GM23248 (cell line): ENCODE data around the gene ENOX1. TPM values are rescaled to one million over a fixed set of nuclear protein-coding genes. Genes with fewer than 3 reads are reported as not detected.
"Not testable (repeated sequence)": the region's sequence is repeated elsewhere in the genome, so short reads cannot be mapped to it uniquely, and the experiment has no call there.

ENCODE experiments used
- DNase-seq: peaks from one replicate; pipeline ENCODE4 v3.0.0-alpha.2; 2015
- H2AFZ ChIP-seq: fragments of 200-600 bp; sonication (generic); 2 replicates; pipeline ENCODE4 v1.6.1; 2016; ENCODE audit warnings: antibody characterized with exemption
- H3F3A ChIP-seq: fragments of 200-600 bp; sonication (generic); 2 replicates; pipeline ENCODE4 v1.6.1; 2016; ENCODE audit warnings: mild to moderate bottlenecking, antibody characterized with exemption, mixed run types; ENCODE audit not compliant: insufficient read depth
- H3K27ac ChIP-seq: fragments of 200-600 bp; sonication (generic); 2 replicates; pipeline ENCODE4 v1.5.1; 2016; ENCODE audit warnings: mild to moderate bottlenecking
- H3K27me3 ChIP-seq: fragments of 200-600 bp; sonication (generic); replicated peaks from 2 replicates; pipeline ENCODE4 v1.6.1; 2016; ENCODE audit warnings: mild to moderate bottlenecking; ENCODE audit not compliant: insufficient read depth
- H3K36me3 ChIP-seq: fragments of 200-600 bp; sonication (generic); 2 replicates; pipeline ENCODE4 v1.6.1; 2016; ENCODE audit warnings: low read depth, mild to moderate bottlenecking
- H3K4me1 ChIP-seq: fragments of 200-600 bp; sonication (generic); 2 replicates; pipeline ENCODE4 v1.6.1; 2016; ENCODE audit warnings: mild to moderate bottlenecking; ENCODE audit not compliant: insufficient read depth
- H3K4me2 ChIP-seq: fragments of 200-600 bp; sonication (generic); one replicate; pipeline ENCODE4 v1.6.1; 2016; ENCODE audit warnings: mild to moderate bottlenecking; ENCODE audit not compliant: unreplicated experiment
- H3K4me3 ChIP-seq: fragments of 200-600 bp; sonication (generic); 2 replicates; pipeline ENCODE4 v1.5.1; 2016; ENCODE audit warnings: mild to moderate bottlenecking
- H3K79me2 ChIP-seq: fragments of 200-600 bp; sonication (generic); 2 replicates; pipeline ENCODE4 v1.6.1; 2016; ENCODE audit warnings: mild to moderate bottlenecking; ENCODE audit not compliant: insufficient read depth
- H3K9ac ChIP-seq: fragments of 200-600 bp; sonication (generic); 2 replicates; pipeline ENCODE4 v1.6.1; 2016; ENCODE audit warnings: mild to moderate bottlenecking
- H3K9me2 ChIP-seq: fragments of 200-600 bp; sonication (generic); 2 replicates; pipeline ENCODE4 v1.6.1; 2016; ENCODE audit warnings: mixed run types, mild to moderate bottlenecking, moderate library complexity; ENCODE audit not compliant: insufficient read depth
- H3K9me3 ChIP-seq: fragments of 200-600 bp; sonication (generic); one replicate; pipeline ENCODE4 v1.6.1; 2017; ENCODE audit warnings: low read depth
- H4K20me1 ChIP-seq: fragments of 200-600 bp; sonication (generic); 2 replicates; pipeline ENCODE4 v1.6.0; 2016; ENCODE audit not compliant: insufficient read depth
- EZH2 ChIP-seq: fragments of 200-600 bp; sonication (generic); IDR thresholded peaks from 2 replicates; pipeline ENCODE4 v1.6.1; 2018; ENCODE audit warnings: antibody characterized with exemption, mild to moderate bottlenecking; ENCODE audit not compliant: insufficient read depth, poor library complexity, severe bottlenecking
- EZH2phosphoT487 ChIP-seq: fragments of 200-600 bp; sonication (generic); IDR thresholded peaks from 2 replicates; pipeline ENCODE4 v1.6.1; 2018; ENCODE audit warnings: antibody characterized with exemption, moderate library complexity, mild to moderate bottlenecking, low read depth; ENCODE audit not compliant: insufficient read depth
- WGBS, 2 experiments: methylation state at CpG; one replicate each; pipeline ENCODE4 v1.1.6; 2015 to 2017; ENCODE audit warnings: low lambda C conversion rate in 2 of 2, low coverage in 1 of 2; ENCODE audit errors: missing lambda C conversion rate in 2 of 2; 5-methylcytosine and 5-hydroxymethylcytosine counted together
- in situ Hi-C: fragments of 300-500 bp; cut with MboI; formaldehyde crosslinking; loops from 2 replicates; pipeline ENCODE4 v1.15.0; 2020
- polyA plus RNA-seq: library from polyadenylated mRNA; unstranded; fragments of >200 nt; fragmentation: Nextera tagmentation; extraction: Ambion mirVana; gene quantifications from 2 replicates; pipeline ENCODE4 v1.2.1, GENCODE V29; 2016
- total RNA-seq: library from RNA; depleted of rRNA; stranded (reverse); fragments of >200 nt; shearing (Covaris generic); gene quantifications from 2 replicates; pipeline ENCODE4 v1.2.3, GENCODE V29; 2014

ENOX1 gene
- total and polyA plus RNA-seq, 2 experiments from 2014 or later: 1.8 to 3.2 TPM

GRCh38 chr13:43426355-43426754, 360.4 kb downstream of the ENOX1 start:
- DNase-seq: no peak
- H3K4me2 ChIP-seq: no peak overlapping the region
- 56 to 66% methylated on average over 4 of the region's 4 CpGs for WGBS, 2 experiments
- H3K4me3 ChIP-seq: no peak overlapping the region
- H3K27ac ChIP-seq: no peak overlapping the region
- H2AFZ ChIP-seq: no peak overlapping the region
- in situ Hi-C loops: no loop called here
- no peaks in the 10 kb centered on the region for H3K27me3 ChIP-seq
- H3K9me3 ChIP-seq: no peaks in the 10 kb centered on the region
- TF ChIP-seq EZH2phosphoT487 (no peak), EZH2 (no peak)
- no peaks in the 10 kb centered on the region for H3F3A ChIP-seq
- H4K20me1 ChIP-seq: no peaks in the 10 kb centered on the region
- H3K4me1 ChIP-seq: no peaks in the 10 kb centered on the region
- H3K9ac ChIP-seq: no peak overlapping the region
- no peaks in the 10 kb centered on the region for H3K9me2 ChIP-seq
- no peaks in the 10 kb centered on the region for H3K79me2 ChIP-seq
- no peaks in the 10 kb centered on the region for H3K36me3 ChIP-seq

- H2AFZ ChIP-seq: no peak overlapping the region
- H3K9me3 ChIP-seq: no peaks in the 10 kb centered on the region
- H3K27me3 ChIP-seq: no peaks in the 10 kb centered on the region
- no peaks in the 10 kb centered on the region for H3K79me2 ChIP-seq
- no peaks in the 10 kb centered on the region for H4K20me1 ChIP-seq
- no peaks in the 10 kb centered on the region for H3K4me1 ChIP-seq
- no peak overlapping the region for H3K4me3 ChIP-seq
- no peaks in the 10 kb centered on the region for H3K9me2 ChIP-seq
- H3F3A ChIP-seq: no peaks in the 10 kb centered on the region
- H3K27ac ChIP-seq: no peak overlapping the region
- no peak overlapping the region for H3K9ac ChIP-seq
- in situ Hi-C loops: no loop called here
- no peak for TF ChIP-seq EZH2
- TF ChIP-seq EZH2phosphoT487: no peak
- H3K4me2 ChIP-seq: no peak overlapping the region
- WGBS, 2 experiments: 81 to 92% methylated on average over 1 of the region's 1 CpG
- DNase-seq: no peak
- H3K36me3 ChIP-seq: no peaks in the 10 kb centered on the region
Measured at GRCh38 chr13:43425234-43425633, 361.5 kb downstream of the ENOX1 start.

GRCh38 chr13:43424412-43424811, 362.4 kb downstream of the ENOX1 start:
- H3K79me2 ChIP-seq: no peaks in the 10 kb centered on the region
- TF ChIP-seq EZH2: no peak
- no peak for TF ChIP-seq EZH2phosphoT487
- WGBS, 2 experiments: 78 to 83% methylated on average over 3 of the region's 3 CpGs
- H3K9ac ChIP-seq: no peak overlapping the region
- no peak for DNase-seq
- no peaks in the 10 kb centered on the region for H4K20me1 ChIP-seq
- no peak overlapping the region for H3K27ac ChIP-seq
- in situ Hi-C loops: no loop called here
- no peak overlapping the region for H3K4me2 ChIP-seq
- no peak overlapping the region for H3K4me3 ChIP-seq
- no peaks in the 10 kb centered on the region for H3K4me1 ChIP-seq
- H2AFZ ChIP-seq: no peak overlapping the region
- no peaks in the 10 kb centered on the region for H3K27me3 ChIP-seq
- H3F3A ChIP-seq: no peaks in the 10 kb centered on the region
- no peaks in the 10 kb centered on the region for H3K9me3 ChIP-seq
- H3K9me2 ChIP-seq: no peaks in the 10 kb centered on the region
- no peaks in the 10 kb centered on the region for H3K36me3 ChIP-seq

- Histone ChIP-seq H3F3A (no peaks in the 10 kb centered on the region), H4K20me1 (no peaks in the 10 kb centered on the region), H3K4me3 (no peak overlapping the region), H3K36me3 (no peaks in the 10 kb centered on the region), H3K9me2 (no peaks in the 10 kb centered on the region), H3K4me2 (no peak overlapping the region), H3K79me2 (no peaks in the 10 kb centered on the region), H3K9ac (no peak overlapping the region), H3K4me1 (no peaks in the 10 kb centered on the region), H2AFZ (no peak overlapping the region), H3K27me3 (no peaks in the 10 kb centered on the region), H3K27ac (no peak overlapping the region), H3K9me3 (no peaks in the 10 kb centered on the region)
- in situ Hi-C loops: no loop called here
- TF ChIP-seq EZH2phosphoT487 (no peak), EZH2 (no peak)
- DNase-seq: no peak
Measured at GRCh38 chr13:43422116-43422515, 364.7 kb downstream of the ENOX1 start.

- 90 to 95% methylated on average over 15 to 22 of the region's 22 CpGs for WGBS, 2 experiments
- not testable (repeated sequence) for H3K9ac ChIP-seq, H3K27me3 ChIP-seq
Measured at GRCh38 chr13:43416842-43417241, 369.9 kb downstream of the ENOX1 start.

GRCh38 chr13:43416408-43416807, 370.4 kb downstream of the ENOX1 start:
- H3K4me3 ChIP-seq, H3K4me2 ChIP-seq, DNase-seq, H2AFZ ChIP-seq, H3K9ac ChIP-seq, H3K27ac ChIP-seq, H4K20me1 ChIP-seq, H3K36me3 ChIP-seq, H3K9me3 ChIP-seq, H3K79me2 ChIP-seq, H3K4me1 ChIP-seq, H3K9me2 ChIP-seq, H3K27me3 ChIP-seq, in situ Hi-C loops, H3F3A ChIP-seq: not testable (repeated sequence)
- WGBS, 2 experiments: 90% methylated on average over 21 of the region's 21 CpGs; no CpG with 5 or more reads in 1 of the 2 experiments

More at GRCh38 chr13:43416842-43417241, 369.9 kb downstream of the ENOX1 start:
- H3K27ac ChIP-seq, H4K20me1 ChIP-seq, H3K4me2 ChIP-seq, H3K4me3 ChIP-seq, H3K79me2 ChIP-seq, H2AFZ ChIP-seq, H3K9me3 ChIP-seq, H3K36me3 ChIP-seq, DNase-seq, H3F3A ChIP-seq, H3K9me2 ChIP-seq, in situ Hi-C loops, H3K4me1 ChIP-seq: not testable (repeated sequence)

GRCh38 chr13:43415903-43416391, 370.8 kb downstream of the ENOX1 start:
- H4K20me1 ChIP-seq, H3K27me3 ChIP-seq, H3K27ac ChIP-seq, H3K4me1 ChIP-seq, in situ Hi-C loops, H3K9me2 ChIP-seq, H2AFZ ChIP-seq, H3F3A ChIP-seq, H3K9ac ChIP-seq, H3K36me3 ChIP-seq, H3K4me3 ChIP-seq, H3K9me3 ChIP-seq, H3K79me2 ChIP-seq, DNase-seq, H3K4me2 ChIP-seq: not testable (repeated sequence)
- 88 to 100% methylated on average over 3 to 33 of the region's 33 CpGs for WGBS, 2 experiments
